PC-3 (cell line): ENCODE data around the gene UPK1A.

Source experiments
- CTCF ChIP-seq: fragments of 300-600 bp; sonication (generic); conservative IDR thresholded peaks from 2 replicates; pipeline ENCODE4 v1.5.1; 2017; ENCODE audit warnings: antibody characterized with exemption, low read depth, mild to moderate bottlenecking, low read length
- EZH2 ChIP-seq: fragments of 300-600 bp; sonication (generic); IDR thresholded peaks from one replicate; pipeline ENCODE4 v1.6.1; 2017; ENCODE audit warnings: antibody characterized with exemption, mild to moderate bottlenecking, low read length; ENCODE audit not compliant: unreplicated experiment
- EZH2phosphoT487 ChIP-seq: fragments of 300-600 bp; sonication (generic); IDR thresholded peaks from 2 replicates; pipeline ENCODE4 v1.6.1; 2018; ENCODE audit warnings: mild to moderate bottlenecking, antibody characterized with exemption, low read length, borderline replicate concordance

GRCh38 chr19:35669974-35670373, 3.7 kb downstream of the UPK1A start:
- TF ChIP-seq CTCF (no peak), EZH2phosphoT487 (no peak), EZH2 (no peak)
